Mesenchymal stem cell (in vitro differentiated cells and primary cell): ENCODE results near the gene MYL3.

Source experiments
- DNase-seq: peaks from one replicate; pipeline ENCODE4 v3.0.0-alpha.2; 2013
- H2AFZ ChIP-seq: one replicate; pipeline ENCODE4 v1.6.1; 2013; ENCODE audit warnings: low read depth, mild to moderate bottlenecking, control low read depth, inconsistent platforms, low read length, moderate library complexity
- H2AK5ac ChIP-seq: 2 replicates; pipeline ENCODE4 v1.6.1; 2013; ENCODE audit warnings: low read length, moderate library complexity, mild to moderate bottlenecking, inconsistent platforms; ENCODE audit not compliant: severe bottlenecking
- H2BK120ac ChIP-seq: one replicate; pipeline ENCODE4 v1.6.1; 2013; ENCODE audit warnings: low read depth, mild to moderate bottlenecking, inconsistent platforms, low read length, moderate library complexity
- H2BK12ac ChIP-seq, 2 experiments: one replicate each; pipeline ENCODE4 v1.6.1; 2013; ENCODE audit warnings: inconsistent platforms in 2 of 2, low read length in 2 of 2, mild to moderate bottlenecking in 2 of 2, moderate library complexity in 2 of 2, control low read depth in 1 of 2
- H2BK15ac ChIP-seq: one replicate; pipeline ENCODE4 v1.6.1; 2013; ENCODE audit warnings: mild to moderate bottlenecking, low read depth, inconsistent platforms; ENCODE audit not compliant: poor library complexity, severe bottlenecking
- H2BK5ac ChIP-seq: 2 replicates; pipeline ENCODE4 v1.6.1; 2013; ENCODE audit warnings: low read depth, mild to moderate bottlenecking, low read length, control low read depth, inconsistent platforms; ENCODE audit not compliant: poor library complexity, severe bottlenecking
- H3K14ac ChIP-seq, 2 experiments: one replicate each; pipeline ENCODE4 v1.6.1; 2013; ENCODE audit warnings: inconsistent platforms in 2 of 2, low read length in 2 of 2, control low read depth in 1 of 2, mild to moderate bottlenecking in 1 of 2, moderate library complexity in 1 of 2
- H3K18ac ChIP-seq, 2 experiments: one replicate each; pipeline ENCODE4 v1.6.1; 2013; ENCODE audit warnings: inconsistent platforms in 2 of 2, low read length in 2 of 2, control low read depth in 1 of 2, low read depth in 1 of 2, mild to moderate bottlenecking in 1 of 2
- H3K23ac ChIP-seq, 2 experiments: one replicate each; pipeline ENCODE4 v1.6.1; 2013; ENCODE audit warnings: inconsistent platforms in 2 of 2, low read length in 2 of 2, mild to moderate bottlenecking in 2 of 2, moderate library complexity in 2 of 2, control low read depth in 1 of 2
- H3K27ac ChIP-seq: 2 replicates; pipeline ENCODE4 v1.5.1; 2013; ENCODE audit warnings: mild to moderate bottlenecking, moderate library complexity, low read length, control low read depth, inconsistent platforms; ENCODE audit not compliant: poor library complexity, severe bottlenecking
- H3K27me3 ChIP-seq, 2 experiments: 2 replicates each; pipeline versions ENCODE4 v1.6.1 to v1.7.0; 2013; ENCODE audit warnings: low read length in 2 of 2, mild to moderate bottlenecking in 2 of 2, moderate library complexity in 2 of 2, control low read depth in 1 of 2, inconsistent platforms in 1 of 2; ENCODE audit not compliant: control insufficient read depth in 1 of 2, insufficient read depth in 1 of 2
- H3K36me3 ChIP-seq, 2 experiments: 2 replicates each; pipeline versions ENCODE4 v1.6.1 to v1.7.0; 2013; ENCODE audit warnings: low read length in 2 of 2, control low read depth in 1 of 2, inconsistent platforms in 1 of 2, low read depth in 1 of 2, mild to moderate bottlenecking in 1 of 2; ENCODE audit not compliant: insufficient read depth in 2 of 2, control insufficient read depth in 1 of 2
- H3K4ac ChIP-seq, 2 experiments: one replicate each; pipeline ENCODE4 v1.6.1; 2013; ENCODE audit warnings: inconsistent platforms in 2 of 2, low read length in 2 of 2, mild to moderate bottlenecking in 2 of 2, moderate library complexity in 2 of 2, control low read depth in 1 of 2, low read depth in 1 of 2
- H3K4me1 ChIP-seq: 2 replicates; pipeline ENCODE4 v1.6.1; 2013; ENCODE audit warnings: low read depth, low read length, control low read depth; ENCODE audit not compliant: control insufficient read depth, insufficient read depth
- H3K4me2 ChIP-seq: 2 replicates; pipeline ENCODE4 v1.6.1; 2013; ENCODE audit warnings: low read length, mild to moderate bottlenecking, inconsistent platforms; ENCODE audit not compliant: poor library complexity, severe bottlenecking
- H3K4me3 ChIP-seq, 2 experiments: 2 replicates each; pipeline versions ENCODE4 v1.5.1 to v1.7.0; 2013; ENCODE audit warnings: low read length in 2 of 2, mild to moderate bottlenecking in 2 of 2, control low read depth in 1 of 2, low read depth in 1 of 2; ENCODE audit not compliant: insufficient read depth in 1 of 2
- H3K79me1 ChIP-seq: replicated peaks from 2 replicates; pipeline ENCODE4 v1.6.1; 2013; ENCODE audit warnings: mild to moderate bottlenecking, control low read depth, low read length, inconsistent platforms; ENCODE audit not compliant: poor library complexity, severe bottlenecking
- H3K9ac ChIP-seq: 2 replicates; pipeline ENCODE4 v1.7.0; 2013; ENCODE audit warnings: mild to moderate bottlenecking, low read length, moderate library complexity
- H3K9me3 ChIP-seq: 2 replicates; pipeline ENCODE4 v1.7.0; 2013; ENCODE audit warnings: mild to moderate bottlenecking, low read length; ENCODE audit not compliant: control insufficient read depth
- H4K8ac ChIP-seq: one replicate; pipeline ENCODE4 v1.6.1; 2013; ENCODE audit warnings: inconsistent platforms, mild to moderate bottlenecking, low read length, moderate library complexity
- H4K91ac ChIP-seq: one replicate; pipeline ENCODE4 v1.6.1; 2013; ENCODE audit warnings: mild to moderate bottlenecking, low read length, inconsistent platforms
- WGBS: methylation state at CpG from one replicate; pipeline ENCODE4 v1.1.7; 2013; ENCODE audit warnings: mixed read lengths; 5-methylcytosine and 5-hydroxymethylcytosine counted together

Gene MYL3

GRCh38 chr3:46883054-46883829 lies 20.0 kb upstream of the MYL3 start:
- no peak overlapping the region for H2BK12ac ChIP-seq
- 2% methylated on average over 48 of the region's 78 CpGs for WGBS
- H3K4ac ChIP-seq = no peak overlapping the region
- H2AK5ac ChIP-seq = no peak overlapping the region
- no peaks in the 10 kb centered on the region for H3K79me1 ChIP-seq
- H3K14ac ChIP-seq = no peak overlapping the region
- H3K27ac ChIP-seq = no peak overlapping the region
- no peak overlapping the region for H4K8ac ChIP-seq
- H3K18ac ChIP-seq = peak overlapping the region in 1 of 2 experiments; percentile 38
- no peak overlapping the region for H2AFZ ChIP-seq
- no peak overlapping the region for H2BK5ac ChIP-seq
- no peaks in the 10 kb centered on the region for H3K36me3 ChIP-seq
- DNase-seq = peak; percentile 29
- no peak overlapping the region for H4K91ac ChIP-seq
- H3K27me3 ChIP-seq = peaks cover 43 to 55% of the 10 kb centered on the region in 2 experiments
- peaks cover 30% of the 10 kb centered on the region for H3K4me1 ChIP-seq
- peak overlapping the region in 1 of 2 experiments; percentile 51 for H3K4me3 ChIP-seq
- no peak overlapping the region for H2BK120ac ChIP-seq
- peak overlapping the region; percentile 72 for H3K4me2 ChIP-seq
- no peak overlapping the region for H2BK15ac ChIP-seq
- H3K9ac ChIP-seq = no peak overlapping the region
- peak overlapping the region in 1 of 2 experiments; percentile 74 for H3K23ac ChIP-seq
- H3K9me3 ChIP-seq = no peaks in the 10 kb centered on the region

GRCh38 chr3:46882377-46883053 lies 19.3 kb upstream of the MYL3 start:
- H3K9me3 ChIP-seq = no peaks in the 10 kb centered on the region
- peak overlapping the region in 1 of 2 experiments; percentile 36 for H3K14ac ChIP-seq

GRCh38 chr3:46881596-46882376 lies 18.5 kb upstream of the MYL3 start:
- peak; percentile 25 for DNase-seq
- Histone ChIP-seq H3K14ac (no peak overlapping the region), H3K4me3 (peak overlapping the region; percentile 47 to 51), H3K27ac (no peak overlapping the region), H2BK15ac (peak overlapping the region; percentile 17), H3K4me2 (peak overlapping the region; percentile 96), H3K9me3 (no peaks in the 10 kb centered on the region), H3K27me3 (peaks cover 40 to 52% of the 10 kb centered on the region in 2 experiments), H3K23ac (no peak overlapping the region), H2AK5ac (no peak overlapping the region), H3K36me3 (no peaks in the 10 kb centered on the region), H2BK5ac (no peak overlapping the region), H2BK120ac (no peak overlapping the region), H3K9ac (no peak overlapping the region), H3K4ac (no peak overlapping the region), H4K91ac (no peak overlapping the region), H4K8ac (no peak overlapping the region), H3K79me1 (no peaks in the 10 kb centered on the region), H2BK12ac (no peak overlapping the region), H2AFZ (no peak overlapping the region), H3K4me1 (peaks cover 43% of the 10 kb centered on the region), H3K18ac (no peak overlapping the region)
- WGBS = 2% methylated on average over 44 of the region's 83 CpGs

More at GRCh38 chr3:46882377-46883053, 19.3 kb upstream of the MYL3 start:
- H3K18ac ChIP-seq = no peak overlapping the region
- H2AK5ac ChIP-seq = no peak overlapping the region
- no peak overlapping the region for H3K4ac ChIP-seq
- no peak overlapping the region for H4K8ac ChIP-seq
- peak overlapping the region; percentile 51 to 73 for H3K4me3 ChIP-seq
- H2BK120ac ChIP-seq = no peak overlapping the region
- peak; percentile 40 for DNase-seq
- no peaks in the 10 kb centered on the region for H3K36me3 ChIP-seq
- H4K91ac ChIP-seq = no peak overlapping the region
- peak overlapping the region in 1 of 2 experiments; percentile 27 for H3K23ac ChIP-seq
- no peak overlapping the region for H2BK12ac ChIP-seq
- H3K27me3 ChIP-seq = peaks cover 43 to 53% of the 10 kb centered on the region in 2 experiments
- peak overlapping the region; percentile 96 for H3K4me2 ChIP-seq
- H2BK5ac ChIP-seq = no peak overlapping the region
- no peak overlapping the region for H3K27ac ChIP-seq
- H3K79me1 ChIP-seq = no peaks in the 10 kb centered on the region
- peak overlapping the region; percentile 15 for H3K9ac ChIP-seq
- H3K4me1 ChIP-seq = peaks cover 37% of the 10 kb centered on the region
- peak overlapping the region; percentile 17 for H2BK15ac ChIP-seq
- WGBS = under 1% methylated on average over 52 of the region's 72 CpGs
- no peak overlapping the region for H2AFZ ChIP-seq
